ENCODE measurements around the gene SRGAP1.

DNA sequence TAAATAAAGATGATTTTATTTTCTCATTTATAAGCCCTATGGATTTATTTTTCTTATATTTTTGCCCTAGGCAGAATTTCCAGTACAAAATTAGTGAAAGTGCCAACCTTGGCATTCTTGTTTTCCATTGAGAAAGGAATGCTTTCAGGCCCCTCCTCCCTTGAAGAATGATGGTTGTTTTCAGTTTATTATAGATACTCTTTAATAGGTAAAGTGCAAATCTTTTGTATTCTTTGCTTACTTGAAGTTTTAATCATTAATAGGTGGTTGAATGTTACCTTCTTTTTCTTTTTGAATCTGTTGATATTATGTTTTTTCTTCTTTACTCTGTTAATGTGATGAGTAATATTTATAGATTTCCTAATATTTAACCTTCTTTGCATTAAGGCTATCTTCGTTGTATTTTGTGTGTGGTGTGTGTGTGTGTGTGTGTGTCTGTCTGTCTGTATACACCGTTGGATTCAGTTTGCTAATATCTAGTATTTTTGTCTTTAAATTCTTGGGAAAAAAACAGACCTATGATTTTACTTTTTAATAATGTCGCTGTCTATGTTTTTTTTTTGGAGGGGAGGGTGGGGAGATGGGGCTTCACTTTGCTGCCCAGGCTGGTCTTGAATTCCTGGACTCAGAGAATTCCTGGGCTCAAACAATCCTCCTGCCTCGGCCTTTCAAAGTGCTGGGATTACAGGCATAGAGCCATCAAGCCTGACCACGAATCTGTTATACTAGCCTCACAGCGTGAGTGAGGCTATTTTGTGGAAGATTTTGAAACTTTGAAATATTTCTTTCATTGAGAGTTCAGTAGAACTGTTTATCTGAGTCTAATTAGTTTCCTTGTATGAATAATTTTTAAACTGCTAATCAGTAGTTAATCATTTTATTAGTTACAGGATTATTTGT is 13.5 kb downstream of the SRGAP1 start:
- TF ChIP-seq POLR2AphosphoS5 (IDR thresholded peaks at IDR 0.05): no peak
- TF ChIP-seq, protein P1, sequence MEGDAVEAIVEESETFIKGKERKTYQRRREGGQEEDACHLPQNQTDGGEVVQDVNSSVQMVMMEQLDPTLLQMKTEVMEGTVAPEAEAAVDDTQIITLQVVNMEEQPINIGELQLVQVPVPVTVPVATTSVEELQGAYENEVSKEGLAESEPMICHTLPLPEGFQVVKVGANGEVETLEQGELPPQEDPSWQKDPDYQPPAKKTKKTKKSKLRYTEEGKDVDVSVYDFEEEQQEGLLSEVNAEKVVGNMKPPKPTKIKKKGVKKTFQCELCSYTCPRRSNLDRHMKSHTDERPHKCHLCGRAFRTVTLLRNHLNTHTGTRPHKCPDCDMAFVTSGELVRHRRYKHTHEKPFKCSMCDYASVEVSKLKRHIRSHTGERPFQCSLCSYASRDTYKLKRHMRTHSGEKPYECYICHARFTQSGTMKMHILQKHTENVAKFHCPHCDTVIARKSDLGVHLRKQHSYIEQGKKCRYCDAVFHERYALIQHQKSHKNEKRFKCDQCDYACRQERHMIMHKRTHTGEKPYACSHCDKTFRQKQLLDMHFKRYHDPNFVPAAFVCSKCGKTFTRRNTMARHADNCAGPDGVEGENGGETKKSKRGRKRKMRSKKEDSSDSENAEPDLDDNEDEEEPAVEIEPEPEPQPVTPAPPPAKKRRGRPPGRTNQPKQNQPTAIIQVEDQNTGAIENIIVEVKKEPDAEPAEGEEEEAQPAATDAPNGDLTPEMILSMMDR (IDR thresholded peaks at IDR 0.05): no peak
